ENCODE results near the gene FCRL6.

FCRL6 gene

GRCh38 chr1:159853417-159854115, 51.4 kb downstream of the FCRL6 start:
- TF ChIP-seq CREB1 (IDR thresholded peaks at IDR 0.05; ENCODE audit: low read depth) (no peak), TCF12 (IDR thresholded peaks at IDR 0.05; ENCODE audit: low read depth) (no peak), NFIC (IDR thresholded peaks at IDR 0.05) (no peak), REST (IDR thresholded peaks at IDR 0.05; ENCODE audit: low read depth) (no peak), CEBPB (IDR thresholded peaks at IDR 0.05) (no peak), EGR1 (IDR thresholded peaks at IDR 0.05) (no peak), RAD21 (IDR thresholded peaks at IDR 0.05; ENCODE audit: low read depth) (no peak), TAF1 (IDR thresholded peaks at IDR 0.05; ENCODE audit: low read depth) (no peak), EP300 (IDR thresholded peaks at IDR 0.05; ENCODE audit: borderline replicate concordance) (no peak), ZBTB7A (IDR thresholded peaks at IDR 0.05; ENCODE audit: low read depth) (no peak), YY1 (IDR thresholded peaks at IDR 0.05; ENCODE audit: low read depth) (no peak)

- TF ChIP-seq YY1 (IDR thresholded peaks at IDR 0.05; ENCODE audit: low read depth) (no peak), ZBTB7A (IDR thresholded peaks at IDR 0.05; ENCODE audit: low read depth) (0 out of 2 replicates have a peak, but pooled peaks have one; percentile 59)
These were observed 52.0 kb downstream of the FCRL6 start for GRCh38 chr1:159854116-159854692.

GRCh38 chr1:159854693-159855192, 52.6 kb downstream of the FCRL6 start:
- TF ChIP-seq CREB1 (IDR thresholded peaks at IDR 0.05; ENCODE audit: low read depth) (peak; percentile 56), TEAD4 (IDR thresholded peaks at IDR 0.05) (no peak), EP300 (IDR thresholded peaks at IDR 0.05; ENCODE audit: borderline replicate concordance) (peak; percentile 26; the same call in 1 of the 2 replicates), NFIC (IDR thresholded peaks at IDR 0.05) (0 out of 2 replicates have a peak, but pooled peaks have one; percentile 20), TAF1 (IDR thresholded peaks at IDR 0.05; ENCODE audit: low read depth) (peak; percentile 56), YY1 (IDR thresholded peaks at IDR 0.05; ENCODE audit: low read depth) (0 out of 2 replicates have a peak, but pooled peaks have one; percentile 10), RAD21 (IDR thresholded peaks at IDR 0.05; ENCODE audit: low read depth) (no peak), MAX (IDR thresholded peaks at IDR 0.05) (peak; percentile 49; the same call in 1 of the 2 replicates)

GRCh38 chr1:159855709-159856108, 53.5 kb downstream of the FCRL6 start:
- no peak for TF ChIP-seq MAX (IDR thresholded peaks at IDR 0.05)

- TF ChIP-seq TAF1 (IDR thresholded peaks at IDR 0.05; ENCODE audit: low read depth) (no peak), EP300 (IDR thresholded peaks at IDR 0.05; ENCODE audit: borderline replicate concordance) (no peak), NFIC (IDR thresholded peaks at IDR 0.05) (no peak), ZBTB7A (IDR thresholded peaks at IDR 0.05; ENCODE audit: low read depth) (no peak), REST (IDR thresholded peaks at IDR 0.05; ENCODE audit: low read depth) (no peak), RAD21 (IDR thresholded peaks at IDR 0.05; ENCODE audit: low read depth) (no peak), TEAD4 (IDR thresholded peaks at IDR 0.05) (no peak), TCF12 (IDR thresholded peaks at IDR 0.05; ENCODE audit: low read depth) (no peak), CREB1 (IDR thresholded peaks at IDR 0.05; ENCODE audit: low read depth) (no peak)
These were observed 54.4 kb downstream of the FCRL6 start for GRCh38 chr1:159856576-159856975.

GRCh38 chr1:159857889-159858288, 55.7 kb downstream of the FCRL6 start:
- TF ChIP-seq REST (IDR thresholded peaks at IDR 0.05; ENCODE audit: low read depth) = peak; percentile 57
- TF ChIP-seq CEBPB (IDR thresholded peaks at IDR 0.05) = no peak
- TF ChIP-seq TAF1 (IDR thresholded peaks at IDR 0.05; ENCODE audit: low read depth) = no peak
